ENCODE results near the gene FADS6.

The FADS6 gene, protein sequence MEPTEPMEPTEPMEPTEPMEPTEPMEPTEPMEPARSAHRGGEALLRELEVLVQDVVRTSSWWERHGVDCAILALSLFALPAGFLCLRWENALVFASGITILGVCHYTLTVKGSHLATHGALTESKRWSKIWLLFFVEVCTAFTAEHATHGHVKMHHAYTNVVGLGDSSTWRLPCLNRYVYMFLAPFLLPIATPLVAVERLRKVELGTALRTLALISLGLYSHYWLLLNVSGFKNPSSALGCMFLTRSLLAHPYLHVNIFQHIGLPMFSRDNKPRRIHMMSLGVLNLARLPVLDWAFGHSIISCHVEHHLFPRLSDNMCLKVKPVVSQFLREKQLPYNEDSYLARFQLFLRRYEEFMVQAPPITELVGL

GRCh38 chr17:74892974-74893911, at the start of gene FADS6:
FADS6 (minus strand) TSS chr17:74893633; CDS start chr17:74893595, 38 bp downstream.
- DNase-seq (ENCODE audit: low read depth in 3 of 3), result peak in 1 of 3 experiments; percentile 12

DNA sequence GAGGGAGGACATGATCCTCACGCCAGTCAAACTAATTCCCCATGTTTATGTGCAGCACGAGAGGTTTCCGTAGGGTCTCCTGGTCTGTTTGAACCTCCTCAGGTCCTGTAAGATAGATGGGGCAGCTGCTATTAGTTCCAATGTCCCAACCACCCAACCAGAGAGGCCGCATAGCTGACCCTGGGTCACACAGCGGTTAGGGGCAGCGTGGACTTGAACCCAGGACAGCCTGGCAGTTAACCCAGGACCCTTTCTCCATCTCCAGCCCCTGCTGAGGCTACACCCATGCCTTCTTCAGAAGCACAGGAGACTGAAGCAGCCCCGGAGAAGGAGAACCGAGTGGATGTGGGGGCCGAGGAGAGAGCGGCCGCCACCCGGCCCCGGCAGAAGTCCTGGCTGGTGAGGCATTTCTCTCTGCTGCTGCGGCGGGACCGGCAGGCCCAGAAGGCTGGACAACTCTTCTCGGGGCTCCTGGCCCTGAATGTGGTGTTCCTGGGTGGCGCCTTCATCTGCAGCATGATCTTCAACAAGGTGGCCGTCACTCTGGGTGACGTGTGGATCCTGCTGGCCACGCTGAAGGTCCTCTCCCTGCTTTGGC, 47.8 kb upstream of the FADS6 start:
- DNase-seq (ENCODE audit: low read depth in 3 of 3), result no peak

DNA sequence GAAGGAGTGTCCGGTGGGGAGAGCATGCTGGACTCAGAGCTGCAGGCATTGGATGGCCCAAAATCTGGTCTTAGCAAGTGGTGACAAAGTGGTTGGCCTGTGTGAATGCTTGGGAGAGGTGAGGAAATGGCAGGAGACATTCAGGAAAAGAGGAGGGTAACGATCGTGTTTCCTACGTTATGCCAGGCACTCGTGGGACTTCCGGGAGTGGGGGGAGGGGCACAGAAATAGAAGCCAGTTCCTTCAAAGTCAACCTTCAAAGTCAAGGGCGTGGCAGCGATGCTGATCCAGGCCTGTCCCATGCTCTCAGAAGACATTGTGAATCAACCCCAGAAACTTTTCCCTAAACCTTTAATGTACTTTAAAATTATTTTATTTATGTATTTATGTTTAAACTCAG, 46.1 kb upstream of the FADS6 start:
- no peak for DNase-seq (ENCODE audit: low read depth in 3 of 3)

GRCh38 chr17:74938194-74938950, 44.9 kb upstream of the FADS6 start:
- no peak for DNase-seq (ENCODE audit: low read depth in 3 of 3)

DNA sequence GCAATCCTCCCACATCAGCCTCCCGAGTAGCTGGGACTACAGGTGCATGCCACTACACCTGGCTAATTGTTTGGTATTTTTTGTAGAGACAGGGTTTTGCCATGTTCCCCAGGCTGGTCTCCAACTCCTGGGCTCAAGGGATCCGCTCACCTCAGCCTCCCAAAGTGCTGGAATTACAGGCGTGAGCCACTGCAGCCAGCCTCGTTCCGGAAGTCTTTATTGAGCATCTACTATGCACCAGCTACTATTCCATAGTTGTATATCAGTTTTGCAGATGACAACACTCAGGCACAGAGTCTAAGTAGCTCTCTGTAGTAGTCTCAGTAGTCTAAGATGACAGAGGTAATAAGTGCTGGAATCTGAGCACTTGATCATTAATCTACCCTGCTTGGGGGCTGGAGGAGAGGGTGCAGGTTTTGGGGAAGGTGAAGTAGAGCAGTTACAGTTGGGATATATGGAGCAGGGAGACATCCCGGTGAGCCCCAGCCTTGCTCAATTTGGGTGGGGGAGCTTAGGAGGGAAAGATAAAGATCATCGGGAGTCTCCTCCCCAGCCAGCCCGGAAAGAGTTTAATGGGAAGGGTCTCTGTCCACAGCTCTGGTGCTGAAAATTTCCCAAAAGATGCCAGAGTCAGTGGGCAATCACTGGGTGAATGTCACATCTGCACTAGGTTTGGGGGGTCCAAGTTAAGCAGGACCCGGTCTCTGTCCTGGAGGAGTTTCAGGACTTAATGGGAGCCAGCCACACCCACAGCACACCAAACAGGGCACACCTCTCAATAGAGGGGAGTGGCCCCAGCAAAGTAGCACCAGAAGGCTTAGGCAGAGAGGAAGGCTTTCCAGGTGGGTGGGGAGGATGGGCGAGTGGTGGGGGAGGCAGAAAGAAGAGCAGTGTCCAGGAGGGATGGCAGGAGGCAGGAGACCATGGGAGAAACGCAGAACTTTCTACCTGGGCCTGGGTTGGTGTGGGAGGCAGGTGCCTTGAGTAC, 43.9 kb upstream of the FADS6 start:
- no peak for DNase-seq (ENCODE audit: low read depth in 3 of 3)

- DNase-seq (ENCODE audit: low read depth in 3 of 3), result no peak
These were observed 43.0 kb upstream of the FADS6 start for GRCh38 chr17:74936470-74936799.

GRCh38 chr17:74935585-74936469, 42.4 kb upstream of the FADS6 start, which contains the start of gene OTOP3:
OTOP3 (plus strand) TSS chr17:74935898; CDS start chr17:74935922, 24 bp downstream.
- DNase-seq (ENCODE audit: low read depth in 3 of 3), result no peak

- no peak for DNase-seq (ENCODE audit: low read depth in 3 of 3)
These were observed 41.6 kb upstream of the FADS6 start for GRCh38 chr17:74935048-74935447.

DNA sequence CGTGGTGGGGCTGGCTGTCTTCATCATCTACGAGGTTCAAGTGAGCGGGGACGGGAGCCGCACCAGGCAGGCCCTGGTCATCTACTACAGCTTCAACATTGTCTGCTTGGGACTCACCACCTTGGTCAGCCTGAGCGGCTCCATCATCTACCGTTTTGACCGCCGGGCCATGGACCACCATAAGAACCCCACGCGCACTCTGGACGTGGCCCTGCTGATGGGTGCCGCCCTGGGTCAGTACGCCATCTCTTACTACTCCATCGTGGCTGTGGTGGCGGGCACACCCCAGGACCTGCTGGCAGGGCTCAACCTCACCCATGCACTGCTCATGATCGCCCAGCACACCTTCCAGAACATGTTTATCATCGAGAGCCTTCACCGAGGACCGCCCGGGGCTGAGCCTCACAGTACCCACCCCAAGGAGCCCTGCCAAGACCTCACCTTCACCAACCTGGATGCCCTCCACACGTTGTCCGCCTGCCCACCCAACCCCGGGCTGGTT, 37.2 kb upstream of the FADS6 start:
- DNase-seq (ENCODE audit: low read depth in 3 of 3), result no peak

DNA sequence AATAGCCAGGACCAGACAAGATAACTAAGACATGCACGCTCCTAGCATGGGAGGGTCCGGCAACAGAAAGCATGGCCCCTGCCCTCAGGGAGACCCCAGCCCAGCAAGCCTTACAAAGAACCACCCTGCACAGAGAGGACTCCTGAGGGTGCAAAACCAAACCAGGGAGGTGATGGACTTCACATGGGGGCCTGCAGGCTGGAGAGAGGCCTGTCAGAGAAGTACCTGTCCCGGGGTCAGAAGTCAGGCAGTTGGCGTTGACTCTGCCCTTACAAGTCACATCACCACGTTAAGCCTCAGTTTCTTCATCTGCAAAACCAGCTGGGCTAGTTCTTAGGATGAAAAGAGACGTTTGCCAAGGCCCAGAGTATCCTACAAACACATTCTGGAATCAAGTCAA, 35.4 kb upstream of the FADS6 start:
- no peak for DNase-seq (ENCODE audit: low read depth in 3 of 3)

DNA sequence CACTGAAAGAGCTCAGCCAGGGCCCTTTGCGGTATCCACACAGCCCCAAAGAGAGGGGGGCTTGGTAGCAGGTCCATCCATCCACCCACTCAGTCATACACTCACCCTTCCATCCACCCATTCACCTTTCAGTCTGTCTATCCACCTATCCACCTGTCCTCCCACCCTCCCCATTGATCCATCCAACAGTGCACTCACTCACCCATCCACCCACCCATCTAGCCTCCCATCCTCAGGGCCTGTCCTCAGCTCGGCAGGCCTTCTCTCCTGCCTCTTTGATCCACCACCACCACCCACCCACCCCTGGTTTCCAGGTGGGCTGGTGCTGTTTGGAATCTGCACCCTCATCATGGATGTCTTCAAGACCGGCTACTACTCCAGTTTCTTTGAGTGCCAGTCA, 31.8 kb upstream of the FADS6 start:
- DNase-seq (ENCODE audit: low read depth in 3 of 3), result no peak

- no peak for DNase-seq (ENCODE audit: low read depth in 3 of 3)
These were observed 31.0 kb upstream of the FADS6 start, which contains the start of gene OTOP2 for GRCh38 chr17:74924250-74924948. OTOP2 (plus strand) TSS chr17:74924273; CDS start chr17:74924633, 360 bp downstream.

- peak; percentile 35 to 69 (median 45) for DNase-seq (ENCODE audit: low read depth in 3 of 3)
These were observed 30.3 kb upstream of the FADS6 start for GRCh38 chr17:74923538-74924249.

DNA sequence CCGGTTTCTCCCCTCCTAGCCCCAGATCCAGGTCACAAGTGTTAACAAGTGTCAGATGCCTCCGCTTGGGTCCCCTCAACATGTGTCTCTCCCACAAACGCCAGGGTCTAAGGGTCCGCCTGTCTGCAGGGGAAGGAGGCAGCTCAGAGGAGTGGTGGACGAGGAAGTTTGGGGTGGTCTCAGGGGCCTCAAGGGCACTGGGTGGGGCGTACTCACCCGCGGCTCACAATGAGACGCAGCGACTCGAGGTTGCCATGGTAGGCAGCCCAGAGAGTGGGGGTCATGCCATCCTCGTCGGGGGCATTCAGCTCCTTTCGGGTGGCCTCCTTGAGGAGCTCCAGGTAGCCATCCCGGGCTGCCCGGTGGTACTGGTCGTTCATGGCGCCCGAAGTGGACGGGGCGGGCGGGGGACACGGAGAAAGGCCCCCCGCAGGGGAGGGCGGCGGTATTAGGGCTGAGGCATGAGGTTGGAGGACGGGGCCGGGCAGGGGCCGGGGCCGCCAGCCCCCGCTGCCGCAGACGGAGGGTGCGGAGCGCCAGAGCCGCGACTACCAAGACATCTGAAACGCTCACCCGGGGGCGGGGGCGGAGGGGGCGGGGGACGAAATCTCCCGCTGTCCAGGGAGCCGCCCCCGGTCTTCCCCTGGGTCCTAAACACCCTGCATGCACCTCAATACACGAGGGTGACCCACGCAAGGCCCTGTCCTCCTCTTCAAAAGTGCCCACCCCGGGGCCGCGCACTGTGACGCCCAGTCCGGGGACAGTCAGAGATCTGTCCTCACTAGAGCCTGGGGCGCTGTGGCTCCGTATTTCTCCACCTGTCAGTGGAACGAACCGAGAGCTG, 29.5 kb upstream of the FADS6 start, which contains the start of gene USH1G:
Gene USH1G (minus strand): TSS at position 562 of the 844 bp plus-strand sequence. CDS start 182 bp downstream, at position 380.
- DNase-seq (ENCODE audit: low read depth in 3 of 3), result no peak

GRCh38 chr17:74922172-74922571, 28.7 kb upstream of the FADS6 start:
- no peak for DNase-seq (ENCODE audit: low read depth in 3 of 3)

DNA sequence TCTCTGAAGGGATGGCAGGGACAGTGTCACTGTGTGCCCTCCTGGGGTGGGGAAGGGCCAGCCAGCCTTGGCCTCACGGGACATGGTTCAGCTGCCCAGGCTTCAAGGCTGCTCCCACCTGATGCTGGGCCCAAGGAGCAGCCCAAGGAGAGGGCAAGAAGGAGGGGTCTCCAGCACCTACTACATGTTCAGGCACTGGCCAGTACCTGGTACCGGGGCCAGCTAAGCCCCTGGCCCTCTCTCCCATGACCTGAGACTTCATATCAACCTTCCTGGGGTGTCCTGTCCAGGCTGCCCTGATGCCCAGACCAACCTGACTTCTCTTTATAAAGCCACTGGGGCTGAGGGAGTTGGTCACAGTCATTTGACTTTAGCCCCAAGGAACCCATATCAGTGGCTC, 28.3 kb upstream of the FADS6 start:
- no peak for DNase-seq (ENCODE audit: low read depth in 3 of 3)
